Activated CD8-positive, alpha-beta T cell treated with anti-CD3 and anti-CD28 coated beads for 36 hours (primary cell): ENCODE data around the gene CHD9NB. TPM values are rescaled to one million over a fixed set of nuclear protein-coding genes. Genes with fewer than 3 reads are reported as not detected.

ENCODE experiments used
- ATAC-seq: fragments of 200-7000 bp; cut with Tn5 transposase; one replicate; pipeline ENCODE4 v1.10.0; 2021; ENCODE audit warnings: mild to moderate bottlenecking, moderate library complexity
- CTCF ChIA-PET: fragments of 350-600 bp; sonication (Branson Sonifier 250); formaldehyde crosslinking; loops from one replicate; lab custom pipeline; 2021; ENCODE audit warnings: antibody characterized with exemption; lab: Charles Lee
- POLR2A ChIA-PET: fragments of 350-600 bp; sonication (Branson Sonifier 250); formaldehyde crosslinking; loops from one replicate; lab custom pipeline; 2021; ENCODE audit warnings: antibody characterized with exemption; lab: Charles Lee
- DNase-seq: peaks from one replicate; pipeline ENCODE4 v3.0.0-alpha.2; 2020
- H3K27ac Mint-ChIP-seq: one replicate; pipeline ENCODE4 v1.8.0; 2021; ENCODE audit warnings: mild to moderate bottlenecking, mixed read lengths
- H3K27me3 Mint-ChIP-seq: one replicate; pipeline ENCODE4 v1.8.0; 2021; ENCODE audit warnings: mixed read lengths
- H3K36me3 Mint-ChIP-seq: one replicate; pipeline ENCODE4 v1.8.0; 2021; ENCODE audit warnings: low read depth, mixed read lengths
- H3K4me1 Mint-ChIP-seq: one replicate; pipeline ENCODE4 v1.8.0; 2021; ENCODE audit warnings: low read depth, mixed read lengths
- H3K4me3 Mint-ChIP-seq: one replicate; pipeline ENCODE4 v1.8.0; 2021; ENCODE audit warnings: mild to moderate bottlenecking, moderate library complexity, mixed read lengths
- H3K9me3 Mint-ChIP-seq: one replicate; pipeline ENCODE4 v1.8.0; 2021; ENCODE audit warnings: mixed read lengths
- intact Hi-C: fragments of 100-400 bp; cut with micrococcal nuclease; formaldehyde crosslinking; loops from one replicate; pipeline ENCODE4 v1.10.0; 2022
- total RNA-seq, 2 experiments: library from RNA; stranded (reverse); gene quantifications; one replicate each; pipeline ENCODE4 v1.2.3, GENCODE V29; 2021
- TF ChIP-seq, protein P1 (sequence below): fragments of 200-600 bp; IDR thresholded peaks from one replicate; pipeline ENCODE4 v1.8.0; 2022; ENCODE audit warnings: antibody characterized with exemption, mild to moderate bottlenecking

The CHD9NB gene
- total RNA-seq, 2 experiments from 2014 or later, result 0.16 TPM; not detected in 1

DNA sequence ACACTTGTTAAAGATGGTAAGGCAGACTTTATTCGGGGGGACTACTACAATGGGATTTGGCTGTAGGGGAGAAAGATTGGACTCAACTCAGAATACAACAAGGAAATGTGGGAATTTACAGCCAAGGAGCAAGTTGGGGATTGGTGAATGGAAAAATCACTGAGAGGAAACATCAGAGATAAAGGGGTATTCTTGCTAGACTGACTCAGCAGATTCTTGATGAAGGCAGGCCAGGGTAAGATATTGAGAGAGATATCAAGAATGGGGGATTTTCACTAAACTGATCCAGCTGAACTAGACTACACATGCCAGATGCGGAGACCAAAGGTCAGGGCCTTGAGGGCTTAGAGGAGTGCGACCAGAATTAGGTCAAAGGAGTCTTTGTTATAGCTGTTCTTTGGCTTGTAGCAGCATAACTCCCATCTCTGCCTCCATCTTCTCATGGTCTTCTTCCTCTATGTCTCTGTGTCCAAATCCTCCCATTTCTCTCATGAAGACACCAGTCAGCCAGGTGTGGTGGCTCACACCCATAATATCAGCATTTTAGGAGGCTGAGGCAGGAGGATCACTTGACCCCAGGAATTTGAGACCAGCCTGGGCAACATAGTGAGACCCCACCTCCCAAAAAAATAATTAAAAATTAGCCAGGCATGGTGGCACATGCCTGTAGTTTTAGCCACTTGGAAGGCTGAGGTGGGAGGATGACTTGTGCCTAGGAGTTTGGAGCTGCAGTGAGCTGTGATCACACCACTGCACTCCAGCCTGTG lies 17.3 kb downstream of the CHD9NB start:
- H3K27ac Mint-ChIP-seq, result no peak overlapping the region
- H3K27me3 Mint-ChIP-seq, result peaks cover 21% of the 10 kb centered on the region
- no peaks in the 10 kb centered on the region for H3K9me3 Mint-ChIP-seq
- no peak overlapping the region for H3K4me3 Mint-ChIP-seq
- POLR2A ChIA-PET, result no interaction called here
- DNase-seq (no peak), ATAC-seq (no peak)
- intact Hi-C loops, result no loop called here
- TF ChIP-seq, protein P1, sequence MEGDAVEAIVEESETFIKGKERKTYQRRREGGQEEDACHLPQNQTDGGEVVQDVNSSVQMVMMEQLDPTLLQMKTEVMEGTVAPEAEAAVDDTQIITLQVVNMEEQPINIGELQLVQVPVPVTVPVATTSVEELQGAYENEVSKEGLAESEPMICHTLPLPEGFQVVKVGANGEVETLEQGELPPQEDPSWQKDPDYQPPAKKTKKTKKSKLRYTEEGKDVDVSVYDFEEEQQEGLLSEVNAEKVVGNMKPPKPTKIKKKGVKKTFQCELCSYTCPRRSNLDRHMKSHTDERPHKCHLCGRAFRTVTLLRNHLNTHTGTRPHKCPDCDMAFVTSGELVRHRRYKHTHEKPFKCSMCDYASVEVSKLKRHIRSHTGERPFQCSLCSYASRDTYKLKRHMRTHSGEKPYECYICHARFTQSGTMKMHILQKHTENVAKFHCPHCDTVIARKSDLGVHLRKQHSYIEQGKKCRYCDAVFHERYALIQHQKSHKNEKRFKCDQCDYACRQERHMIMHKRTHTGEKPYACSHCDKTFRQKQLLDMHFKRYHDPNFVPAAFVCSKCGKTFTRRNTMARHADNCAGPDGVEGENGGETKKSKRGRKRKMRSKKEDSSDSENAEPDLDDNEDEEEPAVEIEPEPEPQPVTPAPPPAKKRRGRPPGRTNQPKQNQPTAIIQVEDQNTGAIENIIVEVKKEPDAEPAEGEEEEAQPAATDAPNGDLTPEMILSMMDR, result no peak
- H3K4me1 Mint-ChIP-seq, result peaks cover 2% of the 10 kb centered on the region
- no peaks in the 10 kb centered on the region for H3K36me3 Mint-ChIP-seq
- CTCF ChIA-PET, result interaction anchor here (1.5 kb wide), 1 partner anchor 20 kb away, joined by 3 read pairs; the partner anchor contains the start of gene CHD9

DNA sequence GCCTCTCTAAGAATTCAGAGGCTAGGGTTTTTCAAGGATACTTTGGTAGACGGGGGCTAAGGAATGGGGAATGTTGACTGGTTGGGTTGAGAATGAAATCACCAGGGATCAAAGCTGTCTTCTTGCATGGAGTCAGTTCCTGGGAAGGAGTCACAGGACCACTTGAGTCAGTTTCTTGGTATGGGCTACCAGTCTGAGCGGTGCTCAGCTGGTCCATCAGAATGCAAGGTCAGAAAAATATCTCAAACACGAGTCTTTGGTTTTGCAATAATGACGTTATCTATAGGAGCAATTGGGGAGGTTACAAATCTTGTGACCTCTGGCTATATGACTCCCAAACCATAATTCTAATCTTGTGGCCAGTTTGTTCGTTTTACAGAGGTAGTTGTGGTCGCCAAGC lies 18.4 kb downstream of the CHD9NB start:
- no peaks in the 10 kb centered on the region for H3K36me3 Mint-ChIP-seq
- ChIA-PET POLR2A (no interaction called here), CTCF (no interaction called here)
- H3K4me1 Mint-ChIP-seq, result peaks cover 2% of the 10 kb centered on the region
- DNase-seq (no peak), ATAC-seq (no peak)
- intact Hi-C loops, result no loop called here
- H3K9me3 Mint-ChIP-seq, result no peaks in the 10 kb centered on the region
- H3K27me3 Mint-ChIP-seq, result peaks cover 23% of the 10 kb centered on the region
- TF ChIP-seq, protein P1, result no peak
- no peak overlapping the region for H3K4me3 Mint-ChIP-seq
- no peak overlapping the region for H3K27ac Mint-ChIP-seq

DNA sequence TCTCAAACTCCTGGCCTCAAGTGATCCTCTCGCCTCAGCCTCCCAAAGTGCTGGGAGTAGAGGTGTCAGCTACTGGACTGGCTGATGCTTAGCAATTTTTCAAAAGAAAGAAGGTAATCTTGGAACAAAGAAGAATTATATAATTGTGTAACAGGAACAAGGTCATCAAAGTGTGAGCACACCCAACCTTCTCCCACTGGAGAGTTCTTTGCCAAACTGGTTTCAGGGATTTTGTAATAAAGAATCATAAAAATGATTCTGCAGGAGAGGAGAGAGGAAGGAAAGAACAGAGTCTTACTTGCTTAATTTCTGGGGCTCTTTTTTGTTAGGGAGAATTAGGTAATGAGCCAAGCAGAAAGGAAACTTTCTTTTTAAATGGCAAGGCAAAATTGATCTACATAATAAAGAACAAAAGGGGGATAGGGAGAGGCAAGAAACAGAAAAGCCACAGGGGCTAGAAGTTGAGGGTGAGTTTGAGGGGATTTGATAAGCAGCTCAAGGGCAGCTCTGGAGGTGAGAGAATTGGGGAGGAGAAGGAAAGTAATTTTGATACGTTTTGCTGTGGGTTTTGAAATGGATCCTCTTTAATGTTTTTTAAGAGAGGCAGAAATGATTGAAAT lies 21.3 kb downstream of the CHD9NB start:
- Mint-ChIP-seq H3K9me3 (no peaks in the 10 kb centered on the region), H3K27me3 (peaks cover 20% of the 10 kb centered on the region), H3K4me1 (peaks cover 2% of the 10 kb centered on the region), H3K4me3 (no peak overlapping the region), H3K27ac (no peak overlapping the region), H3K36me3 (no peaks in the 10 kb centered on the region)
- ATAC-seq (no peak), DNase-seq (no peak)
- TF ChIP-seq, protein P1, result no peak
- CTCF ChIA-PET, result no interaction called here
- POLR2A ChIA-PET, result no interaction called here
- intact Hi-C loops, result no loop called here

DNA sequence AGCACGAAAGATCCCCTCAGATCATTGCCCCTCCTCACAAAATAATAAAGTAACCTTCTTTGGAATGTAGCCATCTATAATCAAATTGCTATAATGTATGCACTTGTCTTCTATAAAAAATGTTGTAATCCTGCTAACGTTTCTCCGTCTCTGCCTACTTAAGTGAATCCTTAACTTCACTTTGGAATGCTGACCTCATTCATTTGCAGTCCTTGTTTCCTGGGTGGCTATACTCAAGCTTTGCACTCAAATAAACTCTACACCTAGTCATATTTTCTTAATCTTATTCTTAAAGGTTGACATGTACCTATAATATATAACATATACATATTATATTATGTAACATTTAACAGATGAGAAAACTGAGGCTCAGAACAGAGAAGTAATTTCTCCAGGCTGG lies 22.7 kb downstream of the CHD9NB start:
- peaks cover 2% of the 10 kb centered on the region for H3K4me1 Mint-ChIP-seq
- H3K27ac Mint-ChIP-seq, result no peak overlapping the region
- H3K4me3 Mint-ChIP-seq, result no peak overlapping the region
- CTCF ChIA-PET, result no interaction called here
- no peak for DNase-seq
- no peak for ATAC-seq
- intact Hi-C loops, result loop anchor here (10.0 kb wide), 1 partner anchor 835 kb away; no protein-coding TSS in a partner anchor
- TF ChIP-seq, protein P1, result no peak
- peaks cover 14% of the 10 kb centered on the region for H3K27me3 Mint-ChIP-seq
- POLR2A ChIA-PET, result no interaction called here
- no peaks in the 10 kb centered on the region for H3K9me3 Mint-ChIP-seq
- no peaks in the 10 kb centered on the region for H3K36me3 Mint-ChIP-seq

DNA sequence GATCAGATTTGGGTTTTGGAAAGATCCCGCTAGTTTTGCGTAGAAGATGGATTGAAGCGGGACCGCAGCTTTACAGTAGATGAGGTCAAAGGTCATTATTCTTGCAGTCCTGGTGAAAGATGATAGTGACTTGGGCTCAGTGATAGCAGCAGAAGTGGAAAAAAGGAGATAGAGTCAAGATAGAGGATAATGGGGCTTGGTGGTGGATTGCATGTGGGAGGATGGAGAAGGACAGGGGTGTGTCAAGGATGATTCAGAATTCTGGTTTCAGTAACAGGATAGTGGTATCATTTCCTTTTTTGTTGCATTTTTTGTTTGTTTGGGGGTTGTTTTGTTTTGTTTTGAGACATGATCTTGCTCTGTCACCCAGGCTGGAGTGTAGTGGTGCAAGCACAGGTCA lies 28.7 kb downstream of the CHD9NB start:
- TF ChIP-seq, protein P1, result no peak
- Mint-ChIP-seq H3K9me3 (no peaks in the 10 kb centered on the region), H3K27me3 (no peaks in the 10 kb centered on the region), H3K4me1 (no peaks in the 10 kb centered on the region), H3K4me3 (no peak overlapping the region), H3K27ac (no peak overlapping the region), H3K36me3 (no peaks in the 10 kb centered on the region)
- ChIA-PET POLR2A (no interaction called here), CTCF (no interaction called here)
- ATAC-seq, result no peak
- intact Hi-C loops, result loop anchor here (10.0 kb wide), 1 partner anchor 829 kb away; no protein-coding TSS in a partner anchor
- no peak for DNase-seq
